Measurements from ENCODE around the gene ALDH1B1.

DNA sequence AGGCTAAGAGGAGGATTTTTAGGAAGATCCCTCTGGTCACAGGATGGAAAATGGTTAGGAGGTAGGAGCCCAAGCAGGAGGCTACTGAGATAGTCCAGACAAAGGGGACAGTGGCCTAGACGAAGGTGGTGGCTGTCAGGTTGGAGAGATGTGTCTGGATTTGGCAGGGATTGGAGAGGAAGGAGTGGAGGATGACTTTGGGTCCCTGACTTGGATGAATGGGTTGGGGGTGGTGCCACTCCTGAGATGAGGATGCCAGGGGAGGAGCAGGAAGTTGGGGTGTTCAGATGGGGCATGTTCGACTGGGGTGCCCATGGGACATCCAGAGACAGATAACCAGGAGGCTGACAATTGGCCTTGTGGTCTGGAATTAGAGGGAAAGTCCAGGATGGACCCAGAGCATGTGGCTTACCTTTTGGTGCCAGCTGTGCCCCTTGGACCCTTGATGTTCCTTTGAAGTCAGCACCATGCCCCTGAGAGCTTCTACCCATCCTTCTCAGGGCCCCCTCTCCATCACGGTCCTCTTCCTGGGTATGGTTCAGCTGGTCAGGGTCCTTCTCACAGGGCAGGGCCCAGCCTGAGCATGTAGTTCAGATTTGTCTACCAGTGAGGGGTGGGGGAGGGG lies 46.9 kb downstream of the ALDH1B1 start:
- no peak for TF ChIP-seq MIER2 (CRISPR knock-in tag; IDR thresholded peaks at IDR 0.05)
- no peak for TF ChIP-seq PCBP1 (IDR thresholded peaks at IDR 0.05; ENCODE audit: borderline replicate concordance, low read depth, low read length)
- no peak for TF ChIP-seq EZH2 (conservative IDR thresholded peaks at IDR 0.05; ENCODE audit: low read depth, low read length)
- TF ChIP-seq KDM5A (IDR thresholded peaks at IDR 0.05; ENCODE audit: borderline replicate concordance, low read length), result no peak
- TF ChIP-seq SP2 (CRISPR knock-in tag; IDR thresholded peaks at IDR 0.05), result no peak
- no peak for TF ChIP-seq CHD4 (IDR thresholded peaks at IDR 0.05; ENCODE audit: borderline replicate concordance, low read length)
- no peak for TF ChIP-seq ZKSCAN1 (IDR thresholded peaks at IDR 0.05; ENCODE audit: low read length)
- no peak for TF ChIP-seq SMYD3 (CRISPR knock-in tag; IDR thresholded peaks at IDR 0.05)
- TF ChIP-seq KLF11 (CRISPR knock-in tag; IDR thresholded peaks at IDR 0.05), result no peak
- no peak for TF ChIP-seq POLR2AphosphoS5 (IDR thresholded peaks at IDR 0.05; ENCODE audit: low read depth, low read length)

Data from HepG2 (cell line).